Osteoblast (primary cell): Measurements from ENCODE around the gene SHROOM3. TPM values are rescaled to one million over a fixed set of nuclear protein-coding genes. Genes with fewer than 3 reads are reported as not detected.
"Not testable (repeated sequence)": the region's sequence is repeated elsewhere in the genome, so short reads cannot be mapped to it uniquely, and the experiment has no call there.

Source experiments
- DNase-seq: peaks from one replicate; pipeline ENCODE4 v3.0.0; 2011; ENCODE audit warnings: low spot score, mixed read lengths; ENCODE audit not compliant: insufficient read length; ENCODE audit errors: missing footprints
- H2AFZ ChIP-seq: 2 replicates; pipeline ENCODE4 v1.6.0; 2011; ENCODE audit warnings: mild to moderate bottlenecking, low read length
- H3K27ac ChIP-seq: 2 replicates; pipeline ENCODE4 v1.5.1; 2011; ENCODE audit warnings: mild to moderate bottlenecking, low read depth, low read length, moderate library complexity
- H3K27me3 ChIP-seq: 2 replicates; pipeline ENCODE4 v1.6.0; 2012; ENCODE audit warnings: mild to moderate bottlenecking, control low read depth, inconsistent platforms, low read length, moderate library complexity; ENCODE audit not compliant: insufficient read depth
- H3K36me3 ChIP-seq: 2 replicates; pipeline ENCODE4 v1.5.1; 2011; ENCODE audit warnings: mild to moderate bottlenecking, low read length, control low read depth, moderate library complexity; ENCODE audit not compliant: insufficient read depth
- H3K4me1 ChIP-seq: 2 replicates; pipeline ENCODE4 v1.5.1; 2011; ENCODE audit warnings: mild to moderate bottlenecking, low read length, control low read depth, moderate library complexity; ENCODE audit not compliant: insufficient read depth
- H3K4me2 ChIP-seq: 2 replicates; pipeline ENCODE4 v1.6.0; 2011; ENCODE audit warnings: mild to moderate bottlenecking, low read length; ENCODE audit not compliant: insufficient read depth
- H3K4me3 ChIP-seq: fragments of 200-600 bp; sonication (generic); 3 replicates; pipeline ENCODE4 v1.5.1; 2012; ENCODE audit warnings: mild to moderate bottlenecking, low read length, inconsistent platforms; ENCODE audit not compliant: insufficient read depth
- H3K79me2 ChIP-seq: 2 replicates; pipeline ENCODE4 v1.6.0; 2012; ENCODE audit warnings: mild to moderate bottlenecking, low read length, control low read depth, inconsistent platforms; ENCODE audit not compliant: insufficient read depth
- H3K9me3 ChIP-seq: 2 replicates; pipeline ENCODE4 v1.5.1; 2011; ENCODE audit warnings: low read depth, low read length, control low read depth
- H4K20me1 ChIP-seq: 2 replicates; pipeline ENCODE4 v1.6.0; 2012; ENCODE audit warnings: mild to moderate bottlenecking, low read length, control low read depth; ENCODE audit not compliant: insufficient read depth
- total RNA-seq: library from RNA; depleted of rRNA; stranded (reverse); fragments of >200 nt; gene quantifications from 2 replicates; pipeline ENCODE4 v1.2.3, GENCODE V29; 2012
- TF ChIP-seq, protein P1 (sequence below): IDR thresholded peaks from 2 replicates; pipeline ENCODE4 v1.5.1; 2011; ENCODE audit warnings: mild to moderate bottlenecking, low read depth, low read length, moderate library complexity; ENCODE audit errors: extremely low read depth

Gene SHROOM3
- total RNA-seq, 1 donor = 9.8 TPM

DNA sequence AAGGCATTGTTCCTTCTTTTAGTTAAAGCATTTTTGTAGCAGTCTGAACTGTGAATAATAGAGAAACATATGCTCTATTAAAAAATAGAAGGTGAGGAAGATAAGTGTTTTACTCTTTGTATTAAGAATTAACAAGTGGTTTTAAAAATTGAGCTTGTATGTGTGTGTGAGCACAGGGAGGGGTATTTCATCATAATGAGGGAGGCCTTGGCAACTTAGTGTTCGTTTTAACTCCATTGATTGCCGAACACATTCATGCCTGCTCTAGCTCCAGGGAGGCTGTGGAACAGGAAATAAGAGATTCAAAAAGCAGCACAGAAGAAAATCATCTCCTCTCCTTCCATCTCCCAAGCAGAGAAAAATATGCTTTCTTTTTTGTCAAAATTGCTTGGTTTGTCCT, 14.8 kb downstream of the SHROOM3 start:
- Histone ChIP-seq H3K9me3 (no peaks in the 10 kb centered on the region), H3K27ac (no peak overlapping the region), H2AFZ (peak overlapping the region; percentile 24)

DNA sequence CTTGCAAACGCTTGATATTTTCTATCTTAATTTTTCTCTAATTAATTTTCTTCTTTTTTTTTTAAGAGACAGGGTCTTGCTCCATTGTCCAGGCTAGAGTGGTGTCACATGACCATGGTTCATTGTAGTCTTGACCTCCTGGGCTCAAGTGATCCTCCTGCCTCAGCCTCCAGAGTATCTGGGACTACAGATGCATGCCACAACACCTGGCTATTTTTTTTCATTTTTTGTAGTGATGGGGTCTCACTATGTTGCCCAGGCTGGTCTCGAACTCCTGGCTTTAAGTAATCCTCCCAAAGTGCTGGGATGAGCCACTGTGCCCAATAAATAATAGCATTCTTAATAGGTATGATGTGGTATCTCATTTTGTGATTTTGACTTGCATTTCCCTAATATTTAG, 18.2 kb downstream of the SHROOM3 start:
- Histone ChIP-seq H3K9me3 (no peaks in the 10 kb centered on the region), H3K4me2 (no peak overlapping the region), H3K4me3 (no peak overlapping the region), H3K79me2 (no peaks in the 10 kb centered on the region), H3K27me3 (peaks cover 22% of the 10 kb centered on the region), H3K36me3 (no peaks in the 10 kb centered on the region), H3K4me1 (no peaks in the 10 kb centered on the region), H2AFZ (no peak overlapping the region), H4K20me1 (no peaks in the 10 kb centered on the region), H3K27ac (no peak overlapping the region)
- DNase-seq = no peak
- TF ChIP-seq, protein P1, sequence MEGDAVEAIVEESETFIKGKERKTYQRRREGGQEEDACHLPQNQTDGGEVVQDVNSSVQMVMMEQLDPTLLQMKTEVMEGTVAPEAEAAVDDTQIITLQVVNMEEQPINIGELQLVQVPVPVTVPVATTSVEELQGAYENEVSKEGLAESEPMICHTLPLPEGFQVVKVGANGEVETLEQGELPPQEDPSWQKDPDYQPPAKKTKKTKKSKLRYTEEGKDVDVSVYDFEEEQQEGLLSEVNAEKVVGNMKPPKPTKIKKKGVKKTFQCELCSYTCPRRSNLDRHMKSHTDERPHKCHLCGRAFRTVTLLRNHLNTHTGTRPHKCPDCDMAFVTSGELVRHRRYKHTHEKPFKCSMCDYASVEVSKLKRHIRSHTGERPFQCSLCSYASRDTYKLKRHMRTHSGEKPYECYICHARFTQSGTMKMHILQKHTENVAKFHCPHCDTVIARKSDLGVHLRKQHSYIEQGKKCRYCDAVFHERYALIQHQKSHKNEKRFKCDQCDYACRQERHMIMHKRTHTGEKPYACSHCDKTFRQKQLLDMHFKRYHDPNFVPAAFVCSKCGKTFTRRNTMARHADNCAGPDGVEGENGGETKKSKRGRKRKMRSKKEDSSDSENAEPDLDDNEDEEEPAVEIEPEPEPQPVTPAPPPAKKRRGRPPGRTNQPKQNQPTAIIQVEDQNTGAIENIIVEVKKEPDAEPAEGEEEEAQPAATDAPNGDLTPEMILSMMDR = no peak

More for the DNA sequence above, 14.8 kb downstream of the SHROOM3 start:
- Histone ChIP-seq H3K36me3 (no peaks in the 10 kb centered on the region), H3K4me3 (no peak overlapping the region), H3K79me2 (no peaks in the 10 kb centered on the region), H3K4me2 (no peak overlapping the region), H3K27me3 (peaks cover 21% of the 10 kb centered on the region), H4K20me1 (no peaks in the 10 kb centered on the region), H3K4me1 (peaks cover 9% of the 10 kb centered on the region)
- TF ChIP-seq, protein P1 = no peak
- DNase-seq = peak; percentile 34

DNA sequence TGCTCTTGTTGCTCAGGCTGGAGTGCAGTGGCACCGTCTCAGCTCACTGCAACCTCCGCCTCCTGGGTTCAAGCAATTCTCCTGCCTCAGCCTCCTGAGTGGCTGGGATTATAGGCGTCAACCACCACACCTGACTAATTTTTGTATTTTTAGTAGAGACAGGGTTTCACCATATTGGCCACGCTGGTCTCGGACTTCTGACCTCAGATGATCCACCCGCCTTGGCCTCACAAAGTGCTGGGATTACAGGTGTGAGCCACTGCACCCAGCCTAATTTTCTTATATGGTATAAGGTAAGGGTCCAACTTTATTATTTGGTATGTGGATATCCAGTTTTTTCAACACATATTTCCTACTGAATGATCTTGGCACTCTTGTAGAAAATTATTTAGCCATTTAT, 19.0 kb downstream of the SHROOM3 start:
- not testable (repeated sequence) for DNase-seq, H3K9me3 ChIP-seq

DNA sequence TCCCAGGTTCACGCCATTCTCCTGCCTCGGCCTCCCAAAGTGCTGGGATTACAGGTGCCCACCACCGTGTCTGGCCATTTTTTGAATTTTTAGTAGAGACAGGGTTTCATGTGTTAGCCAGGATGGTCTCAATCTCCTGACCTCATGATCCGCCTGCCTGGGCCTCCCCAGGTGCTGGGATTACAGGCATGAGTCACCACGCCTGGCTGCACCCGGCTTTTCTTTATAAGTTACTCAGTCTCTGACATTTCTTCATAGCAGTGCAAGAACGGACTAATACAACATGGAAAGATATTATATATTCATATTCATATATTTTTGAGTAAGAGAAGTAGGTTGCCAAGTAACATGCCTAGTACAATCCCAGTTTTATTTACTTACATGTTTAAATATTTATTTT, 22.9 kb downstream of the SHROOM3 start:
- Histone ChIP-seq H2AFZ (no peak overlapping the region), H3K79me2 (no peaks in the 10 kb centered on the region), H3K4me1 (no peaks in the 10 kb centered on the region), H3K27me3 (peaks cover 10% of the 10 kb centered on the region), H4K20me1 (no peaks in the 10 kb centered on the region), H3K4me2 (no peak overlapping the region), H3K4me3 (no peak overlapping the region), H3K9me3 (no peaks in the 10 kb centered on the region), H3K36me3 (no peaks in the 10 kb centered on the region), H3K27ac (no peak overlapping the region)
- no peak for DNase-seq
- TF ChIP-seq, protein P1 = no peak

More for the DNA sequence above, 19.0 kb downstream of the SHROOM3 start:
- H3K27ac ChIP-seq, H4K20me1 ChIP-seq, H3K79me2 ChIP-seq, H2AFZ ChIP-seq, H3K4me2 ChIP-seq, H3K4me1 ChIP-seq, H3K36me3 ChIP-seq, H3K4me3 ChIP-seq: not testable (repeated sequence)
- peaks cover 17% of the 10 kb centered on the region for H3K27me3 ChIP-seq
